Erythroblast (primary cell): ENCODE results near the gene C1S.

Source experiments
- DNase-seq, 2 experiments: peaks; one replicate each; lab custom pipeline; 2025; lab: John Stamatoyannopoulos, UW
- GATA1 ChIP-seq: IDR thresholded peaks from 2 replicates; pipeline ENCODE4 v1.6.1; 2011; ENCODE audit warnings: low read depth, mild to moderate bottlenecking, control low read depth, low read length, moderate library complexity
- POLR2A ChIP-seq: IDR thresholded peaks from 2 replicates; pipeline ENCODE4 v1.6.1; 2011; ENCODE audit warnings: mild to moderate bottlenecking, low read length

The C1S gene

GRCh38 chr12:7061138-7061537 lies 620 bp downstream of the C1S start:
- DNase-seq: no peak
- no peak for TF ChIP-seq GATA1
- TF ChIP-seq POLR2A: no peak

DNA sequence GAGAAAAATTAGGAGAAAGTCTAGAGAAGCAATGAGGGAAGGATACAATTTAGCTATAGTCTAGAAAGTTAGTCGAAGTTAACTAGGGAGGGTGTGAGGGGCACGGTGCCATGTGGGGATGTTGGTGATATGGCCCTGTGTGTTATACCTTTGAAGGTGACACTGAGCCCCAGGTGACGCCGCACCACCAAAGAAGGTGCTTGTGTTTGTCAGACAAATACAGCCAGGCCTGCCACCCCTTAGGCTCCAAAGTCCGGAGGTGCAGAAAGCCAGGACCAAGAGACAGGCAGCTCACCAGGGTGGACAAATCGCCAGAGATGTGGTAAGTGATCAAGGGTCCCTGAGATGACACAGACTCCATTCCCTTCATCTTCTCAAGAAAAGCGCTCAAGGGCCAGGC lies 1.1 kb downstream of the C1S start:
- TF ChIP-seq POLR2A (no peak), GATA1 (no peak)
- DNase-seq: no peak

GRCh38 chr12:7064516-7064915 lies 4.0 kb downstream of the C1S start:
- no peak for DNase-seq

DNA sequence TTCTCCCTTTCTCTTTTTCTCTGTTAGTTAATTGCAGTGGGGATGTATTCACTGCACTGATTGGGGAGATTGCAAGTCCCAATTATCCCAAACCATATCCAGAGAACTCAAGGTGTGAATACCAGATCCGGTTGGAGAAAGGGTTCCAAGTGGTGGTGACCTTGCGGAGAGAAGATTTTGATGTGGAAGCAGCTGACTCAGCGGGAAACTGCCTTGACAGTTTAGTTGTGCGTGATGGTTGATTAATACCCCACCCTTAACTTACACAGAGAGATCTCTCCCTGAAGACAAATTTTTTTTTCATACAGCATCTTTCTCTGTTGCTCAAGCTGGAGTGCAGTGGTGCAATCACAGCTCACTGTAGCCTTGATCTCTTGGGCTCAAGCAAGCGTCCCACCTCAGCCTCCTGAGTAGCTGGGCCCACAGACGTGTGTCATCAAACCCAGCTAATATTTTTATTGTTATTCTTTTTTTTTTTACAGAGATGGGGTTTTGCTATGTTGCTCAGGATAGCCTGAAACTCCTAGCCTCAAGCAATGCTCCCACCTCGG lies 4.6 kb downstream of the C1S start:
- DNase-seq: no peak
- TF ChIP-seq POLR2A: no peak
- TF ChIP-seq GATA1: no peak

More at GRCh38 chr12:7064516-7064915, 4.0 kb downstream of the C1S start:
- TF ChIP-seq GATA1: no peak
- TF ChIP-seq POLR2A: no peak

DNA sequence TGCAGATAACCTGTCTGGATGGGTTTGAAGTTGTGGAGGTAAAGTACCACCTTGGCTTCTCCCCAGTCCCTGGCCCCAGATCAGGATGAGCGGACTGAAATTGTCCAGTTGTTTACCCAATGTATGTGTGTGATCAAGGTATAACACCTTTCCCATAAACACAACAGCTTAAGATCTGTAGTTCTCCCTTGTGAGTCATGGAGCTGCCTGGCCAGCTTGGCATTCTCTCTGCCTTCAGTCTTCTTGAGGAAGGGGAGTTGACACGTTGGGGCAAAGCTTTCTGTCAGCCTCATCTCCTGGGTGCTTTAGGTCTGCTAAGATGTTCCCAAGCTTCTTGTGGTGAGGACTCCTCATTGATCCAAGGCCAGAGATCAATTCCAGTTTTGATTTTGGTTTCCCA lies 6.1 kb downstream of the C1S start:
- no peak for DNase-seq
- no peak for TF ChIP-seq GATA1
- TF ChIP-seq POLR2A: no peak

DNA sequence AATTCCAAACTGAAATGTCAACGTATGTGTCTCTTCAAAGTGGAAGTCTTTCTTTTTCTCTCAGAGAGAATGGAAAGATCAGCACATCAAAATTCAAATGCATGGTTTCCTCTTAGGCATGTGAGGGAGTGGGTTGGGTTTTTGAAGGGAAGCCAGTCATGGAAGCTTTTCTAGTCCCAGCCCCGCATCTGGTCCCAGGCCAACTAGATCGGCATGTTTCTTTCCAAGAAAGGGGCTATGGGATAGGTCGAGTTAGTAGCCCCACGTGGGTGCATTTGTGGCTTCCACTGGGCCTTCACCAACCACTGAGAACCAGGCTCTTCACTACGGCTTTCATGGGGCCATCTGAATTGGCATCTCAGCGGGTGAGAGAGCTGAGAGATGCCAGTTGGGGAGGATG lies 6.6 kb downstream of the C1S start:
- no peak for TF ChIP-seq POLR2A
- no peak for TF ChIP-seq GATA1
- DNase-seq: no peak

- no peak for TF ChIP-seq GATA1
- TF ChIP-seq POLR2A: no peak
- DNase-seq: peak; percentile 62 to 83
Measured at GRCh38 chr12:7068240-7068993, 7.9 kb downstream of the C1S start.

DNA sequence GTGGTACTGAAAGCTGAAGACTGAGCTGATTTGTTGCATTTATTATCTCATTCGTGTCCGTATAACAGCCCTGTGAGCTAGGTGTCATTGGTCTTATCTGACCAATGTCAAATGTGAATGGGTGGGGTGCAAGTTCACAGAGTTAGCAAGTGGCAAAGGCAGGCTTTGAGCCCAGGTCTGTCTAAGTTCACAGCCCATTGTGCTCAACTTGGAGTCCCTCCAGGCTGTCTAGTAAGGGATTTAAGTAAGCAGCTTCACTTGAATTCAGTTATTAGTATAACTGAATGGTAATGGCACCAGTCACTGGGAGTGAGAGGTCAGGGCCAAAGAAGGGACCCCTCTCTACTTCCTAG lies 8.5 kb downstream of the C1S start:
- TF ChIP-seq GATA1: no peak
- DNase-seq: peak; percentile 75 to 91

DNA sequence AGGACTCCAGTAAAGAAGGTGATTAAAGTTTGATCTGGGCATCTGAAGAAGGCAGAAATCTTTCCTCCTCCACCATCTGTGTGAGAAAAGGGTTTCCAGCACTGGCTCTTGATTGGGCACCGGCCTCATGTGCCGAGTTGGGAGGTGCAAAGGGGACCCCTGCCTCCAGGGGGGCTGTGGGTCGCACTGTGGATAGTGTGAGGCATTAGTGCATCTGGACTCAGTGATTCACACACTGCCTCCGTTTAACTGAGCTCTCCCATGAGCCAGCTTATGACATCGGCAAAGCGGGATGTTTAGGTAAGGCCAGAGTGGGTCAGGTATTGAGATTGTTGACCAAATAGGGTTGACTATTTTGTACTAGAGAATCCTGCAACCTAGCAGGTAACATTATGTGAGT lies 8.9 kb downstream of the C1S start:
- no peak for DNase-seq
- TF ChIP-seq GATA1 (no peak), POLR2A (no peak)

DNA sequence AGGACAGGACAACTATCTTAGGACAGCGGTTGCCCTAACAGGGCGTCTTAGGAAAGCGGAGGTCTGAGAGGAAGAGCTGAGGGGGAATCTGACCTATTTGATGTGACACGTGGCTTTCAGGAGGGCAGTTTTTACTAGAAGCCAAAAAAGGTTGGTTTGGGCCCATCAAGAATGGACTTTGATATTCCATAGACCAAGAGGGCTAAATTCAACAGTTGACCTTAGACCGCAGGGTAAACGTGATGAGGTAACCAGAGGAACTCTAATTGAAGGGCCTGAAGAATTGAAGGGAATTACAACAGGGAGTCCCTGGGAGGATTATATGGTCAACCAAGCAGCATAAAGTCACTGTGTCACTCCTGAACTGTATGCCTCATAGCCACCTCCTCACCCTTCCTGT lies 11.5 kb downstream of the C1S start:
- TF ChIP-seq GATA1: no peak
- no peak for TF ChIP-seq POLR2A
- no peak for DNase-seq

DNA sequence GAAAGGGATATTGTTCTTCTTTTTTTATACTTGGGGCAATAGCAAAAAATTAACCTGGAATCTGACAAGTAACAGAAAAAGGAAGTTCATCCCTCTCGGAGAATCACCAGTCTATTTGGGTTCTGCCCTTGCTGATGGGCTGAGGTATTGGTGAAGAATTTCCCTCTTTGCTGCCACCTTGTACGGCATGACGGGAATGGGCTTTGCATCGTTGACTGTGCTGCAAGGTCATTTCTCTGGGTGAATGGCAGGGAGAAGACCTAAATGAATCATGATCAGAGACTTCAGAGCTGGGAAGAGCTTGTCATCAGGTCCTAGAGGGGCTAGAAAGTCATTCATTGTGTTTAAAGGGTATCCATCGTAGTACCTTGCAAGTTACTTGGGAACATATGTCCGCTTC lies 12.0 kb downstream of the C1S start:
- TF ChIP-seq GATA1 (no peak), POLR2A (no peak)
- DNase-seq: no peak

GRCh38 chr12:7073946-7074345 lies 13.4 kb downstream of the C1S start:
- TF ChIP-seq POLR2A (no peak), GATA1 (no peak)
- DNase-seq: no peak

DNA sequence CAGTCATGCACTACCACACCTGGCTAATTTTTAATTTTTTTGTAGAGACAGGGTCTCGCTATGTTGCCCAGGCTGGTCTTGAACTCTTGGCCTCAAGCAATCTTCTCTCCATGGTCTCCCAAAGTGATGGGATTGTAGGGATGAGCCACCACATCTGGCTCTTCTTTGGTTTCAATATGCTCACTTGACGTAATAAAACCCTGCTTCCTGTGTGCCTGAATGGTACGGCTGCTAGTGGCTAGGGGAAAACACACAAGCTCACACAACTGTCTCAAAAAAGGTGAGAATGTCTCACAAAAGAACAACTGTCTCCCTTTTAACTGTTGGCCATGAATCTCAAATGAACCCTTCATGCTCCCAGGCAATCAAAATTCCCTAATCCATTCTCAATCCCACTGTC lies 15.0 kb downstream of the C1S start:
- TF ChIP-seq POLR2A (no peak), GATA1 (no peak)
- no peak for DNase-seq

- DNase-seq: no peak
- TF ChIP-seq POLR2A (no peak), GATA1 (no peak)
Measured at GRCh38 chr12:7075939-7076338, 15.4 kb downstream of the C1S start.

DNA sequence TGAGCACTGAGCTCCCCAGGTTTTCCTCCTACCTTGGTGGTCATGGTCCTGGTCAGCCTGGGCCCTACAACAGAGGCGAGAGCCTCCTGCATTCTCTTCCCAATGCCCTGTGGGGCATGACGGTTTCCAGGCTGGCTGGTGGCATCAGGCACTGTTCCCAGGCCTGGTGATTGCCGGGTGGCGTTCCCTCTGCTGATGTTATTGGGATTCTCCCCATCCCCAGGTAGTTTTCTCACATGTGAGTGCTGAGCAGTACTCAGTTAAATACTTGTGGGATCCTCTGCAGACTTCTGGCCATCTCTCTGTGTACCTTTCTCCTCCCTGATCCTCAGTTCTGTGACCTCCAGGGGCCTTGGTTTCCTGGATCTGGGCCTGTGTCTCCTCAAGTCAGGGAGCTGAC lies 16.0 kb downstream of the C1S start:
- TF ChIP-seq GATA1 (no peak), POLR2A (no peak)
- DNase-seq: no peak

GRCh38 chr12:7078163-7078562 lies 17.6 kb downstream of the C1S start:
- TF ChIP-seq GATA1 (no peak), POLR2A (no peak)
- no peak for DNase-seq
